Activated naive CD4-positive, alpha-beta T cell treated with Interleukin-2 at 50 U/mL for 16 hours (primary cell): ENCODE data around the gene PRDM5.

Experiments used
- DNase-seq: peaks from one replicate; pipeline ENCODE4 v3.0.0-alpha.2; 2020

The PRDM5 gene

DNA sequence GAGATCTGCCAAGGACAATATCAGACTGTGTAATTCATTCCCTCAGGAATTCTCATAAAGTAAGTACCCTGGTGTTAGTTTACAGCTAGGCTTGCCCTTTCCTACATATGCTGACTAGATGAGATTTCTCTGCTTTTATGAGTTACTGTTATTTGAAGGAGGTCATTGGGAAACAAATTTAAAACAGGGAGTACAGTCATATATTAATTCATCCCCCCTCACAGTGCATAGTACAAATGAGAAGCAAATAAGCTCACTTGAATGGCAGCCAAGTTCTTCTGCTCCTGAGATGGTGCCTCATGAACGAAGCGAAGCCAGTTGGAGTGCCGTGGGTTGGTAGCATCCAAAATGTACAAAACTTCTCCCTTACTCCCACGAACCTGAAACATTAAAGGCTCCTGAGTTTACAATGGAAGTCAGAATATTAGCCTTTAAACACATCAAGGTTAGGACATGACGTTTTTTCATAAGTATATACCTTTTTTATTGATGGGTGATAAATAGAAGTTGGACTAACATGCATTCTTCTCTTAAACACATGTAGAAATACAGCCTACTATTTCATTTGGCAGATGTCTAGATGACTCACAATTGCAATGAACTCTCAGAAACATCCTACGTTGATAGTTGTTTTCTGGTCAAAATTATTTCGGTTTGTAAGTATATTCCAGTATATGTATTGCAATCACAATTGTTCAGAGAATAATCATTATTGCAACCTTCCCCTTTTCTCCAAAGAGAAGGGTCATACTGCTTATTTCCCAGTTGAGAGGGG is 69.2 kb downstream of the PRDM5 start:
- DNase-seq, result no peak

DNA sequence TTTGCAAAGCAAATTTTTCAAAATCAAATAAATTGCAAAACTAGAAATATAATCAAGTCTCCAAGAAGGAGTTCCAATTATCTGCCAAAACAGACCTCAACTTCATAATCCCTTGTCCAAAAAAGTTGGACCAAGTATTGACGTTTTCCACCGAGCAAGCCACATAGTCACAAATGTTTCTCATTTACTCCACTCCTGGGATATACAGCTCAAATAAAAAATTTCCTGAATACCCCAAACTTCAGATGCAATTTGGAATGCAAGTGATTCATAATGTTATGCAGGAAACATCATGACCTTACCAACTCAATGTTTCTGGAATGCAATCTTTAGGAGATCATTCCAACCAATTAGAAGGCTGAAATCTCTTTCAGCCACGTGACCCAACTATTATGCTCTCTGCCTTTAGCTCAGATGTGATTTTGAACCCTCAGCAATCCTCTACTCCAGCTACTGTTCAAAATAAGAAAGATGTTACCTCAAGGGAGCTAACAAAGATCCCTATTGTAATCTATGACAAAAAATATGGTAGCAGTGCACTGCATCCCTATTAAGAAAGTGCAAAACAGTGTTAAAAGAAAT is 72.4 kb downstream of the PRDM5 start:
- no peak for DNase-seq

DNA sequence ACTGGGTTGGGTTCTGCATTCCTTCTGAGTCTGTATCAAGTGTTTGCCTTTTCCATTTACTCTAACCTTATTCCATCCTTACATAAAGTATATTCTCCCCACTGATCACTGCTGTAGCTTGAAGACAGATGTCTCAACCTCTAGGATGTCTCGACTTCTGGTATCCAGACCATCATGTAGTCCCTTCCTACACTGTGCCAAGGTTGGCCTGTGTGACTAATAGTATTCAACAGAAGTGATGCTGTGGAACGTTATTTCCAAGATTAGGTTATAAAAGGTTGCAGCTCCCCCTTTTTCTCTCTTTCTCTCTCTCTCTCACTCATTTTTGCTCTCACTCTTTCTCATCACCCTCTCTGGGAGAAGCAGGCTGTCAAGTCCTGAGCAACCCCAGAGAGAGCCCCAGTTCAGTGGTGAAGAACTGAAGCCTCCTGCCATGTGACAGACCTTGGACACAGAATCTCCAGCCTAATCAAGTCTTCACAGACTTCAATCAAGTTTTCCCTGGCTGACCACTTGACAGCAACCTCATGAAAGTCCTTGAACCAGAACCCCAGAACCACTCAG is 75.4 kb downstream of the PRDM5 start:
- no peak for DNase-seq

DNA sequence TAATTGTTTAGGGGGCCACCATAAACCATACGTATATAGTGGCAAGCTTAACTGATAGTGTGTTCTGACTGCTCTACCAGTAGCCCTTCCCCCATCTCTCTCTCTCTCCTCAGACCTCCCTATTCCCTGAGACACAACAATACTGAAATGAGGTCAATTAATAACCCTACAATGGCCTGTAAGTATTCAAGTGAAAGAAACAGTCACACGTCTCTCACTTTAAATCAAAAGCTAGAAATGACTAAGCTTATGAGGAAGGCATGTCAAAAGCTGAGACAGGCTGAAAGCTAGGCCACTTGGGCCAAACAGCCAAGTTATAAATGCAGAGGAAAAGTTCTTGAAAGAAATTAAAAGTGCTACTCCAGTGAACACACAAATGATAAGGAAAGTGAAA is 78.0 kb downstream of the PRDM5 start:
- DNase-seq, result no peak

DNA sequence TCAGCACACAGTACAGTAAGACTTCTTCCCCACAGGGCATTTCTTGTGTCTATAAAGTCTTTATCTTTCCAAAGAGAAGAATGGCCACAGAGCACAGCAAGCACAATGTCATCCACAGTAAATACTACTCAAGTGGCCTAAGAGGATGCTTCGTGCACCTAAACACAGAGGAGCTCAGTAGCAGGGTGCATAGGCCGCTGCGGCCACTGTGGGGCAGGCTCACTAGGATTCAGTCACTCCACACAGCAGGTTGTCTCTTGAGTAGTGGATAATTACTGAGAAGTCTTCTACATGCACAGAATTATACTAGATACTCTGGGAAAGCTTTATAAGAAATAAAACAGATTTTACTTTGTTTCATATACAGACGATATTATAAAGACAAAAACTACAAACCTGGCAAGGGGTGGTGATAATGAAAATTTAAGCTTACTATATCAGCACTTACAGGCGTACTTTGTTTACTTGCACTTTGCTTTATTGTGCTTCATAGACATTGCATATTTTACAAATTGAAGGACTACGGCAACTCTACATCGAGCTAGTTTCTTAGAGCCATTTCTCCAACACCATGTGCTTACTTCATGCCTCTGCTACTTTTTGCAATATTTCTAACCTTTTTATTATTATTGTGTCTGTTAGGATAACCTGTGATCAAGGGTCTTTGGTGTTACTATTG is 78.5 kb downstream of the PRDM5 start:
- DNase-seq, result no peak

DNA sequence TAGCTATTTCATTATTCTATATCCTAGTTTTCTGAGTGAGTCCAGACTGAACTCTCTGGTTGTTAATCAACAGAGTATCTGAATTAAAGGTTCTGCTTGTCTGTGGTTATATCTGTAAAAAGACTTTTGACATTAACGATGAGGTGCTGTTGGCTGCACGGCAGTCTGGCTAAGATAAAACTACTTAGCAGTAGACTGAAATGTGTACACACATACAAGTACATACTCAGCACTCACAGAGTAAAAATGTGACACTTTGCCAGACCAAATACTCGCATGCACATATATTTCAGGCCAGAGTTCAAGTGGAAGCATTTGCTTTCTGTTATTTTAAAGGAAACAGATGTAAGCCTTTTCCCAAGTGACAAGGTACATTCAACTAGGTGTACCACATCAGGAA is 80.5 kb downstream of the PRDM5 start:
- no peak for DNase-seq

DNA sequence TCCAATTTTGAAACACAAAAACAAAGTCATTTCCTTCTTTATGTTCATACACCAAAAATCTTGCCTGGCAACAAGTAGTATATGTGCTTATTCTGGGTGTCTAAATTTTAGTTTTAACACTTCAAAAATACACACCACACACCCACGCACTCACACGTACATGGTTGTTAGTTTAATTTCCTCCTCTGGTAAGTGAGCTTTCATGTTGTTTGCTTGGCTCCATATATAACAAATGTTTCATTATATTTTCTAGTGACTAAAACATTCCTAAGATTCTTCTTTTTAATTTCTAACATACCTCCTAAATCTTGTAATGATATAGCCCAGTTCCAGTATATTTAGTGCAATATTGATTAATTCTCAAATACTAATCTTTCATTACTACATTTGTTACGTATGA is 80.9 kb downstream of the PRDM5 start:
- no peak for DNase-seq

DNA sequence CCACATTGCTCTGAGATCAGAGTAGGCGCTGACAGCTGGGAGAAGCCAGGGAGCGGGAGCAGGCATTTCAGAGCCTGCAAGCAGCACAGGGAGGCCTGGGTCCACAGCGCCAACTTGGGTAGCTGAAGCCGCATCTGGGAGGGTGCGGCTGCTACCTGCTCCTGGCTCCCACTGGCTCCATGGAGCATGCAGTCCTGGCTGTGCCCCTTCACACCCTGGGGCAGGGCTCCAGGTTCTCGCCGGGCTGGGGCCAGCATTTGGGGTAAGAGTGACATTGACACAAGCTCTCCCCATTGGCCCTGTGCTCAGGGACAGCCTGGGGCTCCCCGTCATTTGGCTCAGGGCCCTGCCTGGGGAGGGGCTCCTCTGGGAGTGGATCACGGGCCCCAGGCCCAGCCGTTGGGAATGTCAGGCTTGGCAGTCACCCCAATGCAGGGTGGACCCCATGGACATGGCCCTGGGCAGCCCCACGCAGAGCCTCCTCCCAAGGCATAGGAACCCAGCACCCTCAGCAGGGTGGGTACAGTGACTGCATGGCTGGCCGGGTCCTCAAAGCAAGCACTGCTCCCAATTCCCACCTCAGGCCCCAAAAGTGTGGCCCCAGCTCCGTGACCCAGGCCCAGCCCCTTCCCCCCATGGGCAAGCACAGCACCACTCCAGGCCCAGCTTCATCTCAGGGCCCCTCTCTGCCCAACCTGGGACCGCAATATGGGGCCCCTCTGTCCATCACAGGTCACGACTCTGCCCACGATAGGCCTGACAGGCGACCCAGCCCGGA is 82.4 kb downstream of the PRDM5 start:
- DNase-seq, result no peak

DNA sequence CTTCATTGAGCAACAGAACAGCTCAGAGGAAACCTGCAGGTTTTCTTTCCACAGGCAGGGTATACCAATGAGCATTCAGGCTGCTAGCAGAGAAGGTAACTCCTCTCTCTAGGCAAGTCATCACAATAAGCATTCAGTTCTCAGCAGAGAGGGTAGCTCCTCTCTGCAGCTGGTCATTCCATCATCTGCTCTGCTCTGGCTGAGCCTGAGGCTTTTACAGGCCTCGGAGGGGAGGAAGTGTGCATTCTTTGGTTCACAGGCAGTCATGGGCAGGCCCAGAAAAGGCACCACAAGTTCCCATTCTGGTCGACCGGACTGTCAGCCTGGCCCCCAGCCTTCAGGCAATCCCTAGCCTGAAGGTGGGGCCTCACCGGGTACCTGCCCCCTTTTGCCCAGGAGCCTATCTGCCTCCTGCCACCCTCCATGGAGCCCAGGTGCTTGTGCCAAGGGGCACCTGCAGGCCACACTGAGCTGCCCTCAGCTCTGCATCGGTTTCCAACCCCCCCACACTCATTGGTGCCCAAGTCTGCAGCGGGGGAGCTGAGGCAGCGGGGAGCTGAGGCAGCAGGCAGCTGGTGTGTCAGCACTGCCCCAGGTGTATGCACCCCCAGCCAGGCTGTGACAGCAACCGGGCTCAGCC is 83.1 kb downstream of the PRDM5 start:
- DNase-seq, result no peak

DNA sequence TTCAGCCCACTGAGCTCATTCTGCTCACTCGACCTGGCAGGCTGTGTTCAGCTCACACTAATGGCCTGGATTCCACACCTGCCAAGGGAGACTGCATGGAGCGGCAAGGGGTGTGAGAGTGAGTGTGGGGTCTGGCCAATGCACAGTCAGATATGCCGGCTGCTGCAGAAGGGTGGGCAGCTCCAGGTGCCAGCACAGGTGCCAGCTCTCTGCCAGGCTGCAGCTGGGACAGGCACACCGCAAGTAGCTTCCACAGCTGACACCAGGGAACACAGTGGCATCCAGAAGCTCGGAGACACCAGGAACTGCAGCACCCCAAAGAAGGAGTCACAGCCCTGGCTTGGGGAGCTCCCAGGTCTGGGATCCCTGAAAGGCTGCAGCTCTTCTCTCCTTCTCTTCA is 83.7 kb downstream of the PRDM5 start:
- DNase-seq, result no peak

DNA sequence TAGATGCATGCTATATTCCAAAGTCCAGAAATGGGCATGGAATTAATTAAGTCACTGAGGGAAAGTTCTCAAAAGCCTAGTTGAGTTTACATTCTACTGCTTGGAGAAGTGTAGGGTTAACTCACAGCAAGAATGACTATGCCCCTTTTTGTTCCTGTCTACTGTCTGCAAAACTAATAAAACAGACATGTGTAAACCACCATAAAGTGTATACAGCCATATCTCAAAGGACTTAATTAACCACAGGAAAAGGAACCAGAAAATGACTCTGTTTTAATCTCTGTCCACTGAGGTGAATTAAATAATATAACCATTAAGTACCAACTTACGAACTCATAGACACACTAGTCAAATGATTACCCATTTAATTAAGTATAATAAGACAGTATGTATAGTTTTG is 84.9 kb downstream of the PRDM5 start:
- DNase-seq, result no peak

DNA sequence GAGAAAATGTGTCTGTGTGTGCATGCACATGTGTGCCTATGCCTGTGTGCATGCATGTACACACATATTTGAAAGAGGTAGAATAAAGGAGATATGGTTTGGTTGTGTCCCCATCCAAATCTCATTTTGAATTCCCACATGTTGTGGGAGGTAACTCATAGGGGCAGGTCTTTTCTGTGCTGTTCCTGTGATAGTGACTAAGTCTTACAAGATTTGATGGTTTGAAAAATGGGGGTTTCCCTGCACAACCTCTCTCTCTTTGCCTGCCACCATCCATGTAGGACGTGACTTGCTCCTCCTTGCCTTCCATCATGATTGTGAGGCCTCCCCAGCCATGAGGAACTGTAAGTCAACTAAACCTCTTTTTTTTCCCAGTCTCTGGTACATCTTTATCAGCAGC is 87.2 kb downstream of the PRDM5 start:
- DNase-seq, result no peak

DNA sequence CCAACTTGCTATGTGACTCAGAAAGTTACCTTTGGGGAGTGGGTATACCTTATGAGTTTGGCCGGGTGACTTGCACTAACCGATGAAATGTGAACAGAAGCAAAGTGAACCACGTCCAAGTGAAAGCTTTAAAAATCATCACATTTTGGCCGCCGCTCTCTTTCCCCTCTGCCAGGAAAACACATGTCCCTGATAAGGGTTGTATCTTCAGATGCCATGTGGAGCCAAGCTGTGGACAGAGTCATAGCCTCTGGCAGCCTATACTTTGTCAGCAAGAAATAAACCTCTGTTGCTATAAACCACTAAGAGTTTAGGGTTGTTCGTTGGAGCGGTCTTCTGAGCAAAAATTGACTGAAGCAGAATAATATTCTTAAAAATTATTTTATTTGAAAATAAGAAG is 92.3 kb downstream of the PRDM5 start:
- DNase-seq, result no peak

DNA sequence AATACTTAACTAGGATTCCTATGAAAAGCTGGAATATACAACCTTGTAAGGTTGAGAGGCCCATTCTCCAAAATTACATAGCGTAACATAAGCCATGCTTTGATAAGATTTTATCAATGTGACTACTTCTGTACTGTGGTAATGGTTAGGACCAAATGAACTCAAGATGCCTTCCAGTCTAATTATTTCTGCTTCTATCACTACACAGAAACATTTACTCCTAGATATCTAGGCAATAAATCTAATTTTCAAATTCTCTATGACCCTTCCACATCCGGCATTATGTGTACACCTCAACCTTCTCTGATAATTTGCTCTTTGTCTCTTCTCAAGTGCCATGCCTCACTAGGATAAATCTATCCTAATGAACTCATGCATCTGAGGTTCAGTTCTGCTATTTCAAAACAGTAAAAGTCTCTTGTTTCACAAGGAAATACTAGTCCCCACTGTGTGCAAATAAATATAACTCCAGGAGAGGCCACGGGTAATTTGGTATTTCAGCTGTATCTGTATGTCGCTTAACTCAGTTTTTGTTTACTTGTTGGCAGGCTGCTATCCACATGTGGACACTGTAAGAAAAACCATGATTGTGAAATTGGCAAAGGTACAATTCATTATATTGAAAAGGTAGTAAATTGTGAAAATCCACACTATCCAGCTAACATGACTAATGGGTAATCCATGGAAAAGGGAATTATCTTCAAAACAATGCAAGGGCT is 93.3 kb downstream of the PRDM5 start:
- no peak for DNase-seq

DNA sequence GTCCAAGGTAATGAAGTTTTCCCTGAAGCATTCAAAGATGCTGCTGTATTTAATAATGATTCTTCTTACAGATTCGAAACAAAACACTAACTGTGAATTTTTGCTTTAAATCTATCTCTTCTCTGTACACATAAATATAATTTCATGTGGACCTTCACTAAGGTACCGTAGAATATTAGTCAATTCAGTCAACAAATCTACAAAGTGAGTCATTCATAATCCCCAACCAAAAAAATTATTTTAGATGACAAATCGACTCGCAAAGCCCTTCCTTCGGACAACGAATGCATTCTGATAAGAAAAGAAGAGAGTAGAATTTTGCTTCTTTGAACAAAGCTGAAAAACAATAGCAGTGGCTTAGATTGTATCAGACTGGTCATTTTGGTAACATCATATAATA is 95.7 kb downstream of the PRDM5 start:
- no peak for DNase-seq

DNA sequence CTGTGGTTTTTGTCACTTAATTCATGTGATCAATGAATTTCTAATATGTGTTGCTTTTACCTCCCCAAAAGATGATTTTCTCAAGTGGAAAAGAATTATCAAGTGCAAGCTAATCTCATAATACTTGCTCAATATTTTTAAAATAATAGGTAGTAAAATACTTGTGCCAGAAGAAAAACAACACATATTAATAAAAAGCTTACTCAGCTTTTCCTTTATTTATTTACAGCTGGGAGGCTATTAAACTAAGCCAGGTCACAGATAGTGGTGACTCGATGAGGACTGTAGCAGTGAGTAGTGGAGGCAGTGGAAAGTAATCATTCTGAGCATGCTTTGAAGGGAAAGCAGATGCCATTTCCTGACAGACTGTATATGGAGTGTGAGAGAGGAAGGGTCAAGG is 96.1 kb downstream of the PRDM5 start:
- DNase-seq, result no peak

DNA sequence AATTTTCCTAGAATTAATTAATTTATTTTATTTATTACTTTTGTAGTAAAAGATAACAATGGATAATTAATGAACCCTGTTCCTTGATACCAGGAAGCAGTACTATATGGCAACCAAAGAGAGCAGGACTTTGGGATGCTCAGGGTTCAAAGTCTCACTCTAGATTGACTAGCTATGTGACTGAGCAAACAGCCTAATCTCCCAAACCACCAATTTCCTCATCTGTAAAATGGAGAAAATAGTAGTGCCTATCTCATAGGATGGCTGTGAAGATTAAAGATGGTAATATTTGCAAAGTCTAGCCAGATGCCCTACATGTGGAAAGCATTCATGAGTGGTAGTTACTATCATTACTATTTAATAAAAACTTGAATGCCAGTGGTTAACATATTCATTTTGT is 97.6 kb downstream of the PRDM5 start:
- DNase-seq, result no peak

DNA sequence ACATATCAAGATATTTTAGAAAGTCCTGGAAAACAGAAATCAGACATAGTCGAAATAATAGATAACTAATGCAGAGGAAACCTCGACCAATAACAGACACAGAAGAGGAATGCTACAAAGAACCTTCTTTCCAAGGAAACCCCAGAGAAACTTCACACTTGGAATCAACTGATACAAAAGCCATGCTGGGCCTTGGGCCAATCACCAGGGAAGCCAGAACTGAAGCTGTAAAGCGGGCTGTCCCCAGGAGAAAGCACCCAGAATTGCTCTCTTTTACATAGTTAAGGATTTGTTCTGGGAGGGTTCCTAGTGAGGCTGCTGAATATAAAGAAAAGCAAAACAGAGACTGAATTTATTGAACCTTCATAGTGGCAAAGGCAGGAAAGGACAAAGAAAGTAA is 100.5 kb downstream of the PRDM5 start:
- DNase-seq, result no peak

DNA sequence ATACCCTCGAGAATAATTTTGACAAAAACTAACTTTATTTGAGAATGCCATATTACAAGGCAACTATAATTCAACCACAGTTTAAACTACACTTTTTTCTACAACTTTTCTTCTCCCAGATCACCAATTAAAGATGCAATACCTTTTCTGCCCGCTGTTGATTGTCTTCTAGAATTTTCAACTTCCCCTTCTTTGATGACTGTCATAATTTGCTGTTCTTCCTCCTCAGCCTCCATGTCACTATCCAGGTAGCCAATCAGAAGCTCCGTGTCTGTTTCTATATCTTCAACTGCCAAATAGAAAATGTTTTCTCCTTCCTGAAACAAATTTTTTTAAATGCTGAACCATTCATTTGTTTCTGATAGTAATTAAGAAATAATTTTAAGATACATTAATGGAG is 101.5 kb downstream of the PRDM5 start:
- no peak for DNase-seq

DNA sequence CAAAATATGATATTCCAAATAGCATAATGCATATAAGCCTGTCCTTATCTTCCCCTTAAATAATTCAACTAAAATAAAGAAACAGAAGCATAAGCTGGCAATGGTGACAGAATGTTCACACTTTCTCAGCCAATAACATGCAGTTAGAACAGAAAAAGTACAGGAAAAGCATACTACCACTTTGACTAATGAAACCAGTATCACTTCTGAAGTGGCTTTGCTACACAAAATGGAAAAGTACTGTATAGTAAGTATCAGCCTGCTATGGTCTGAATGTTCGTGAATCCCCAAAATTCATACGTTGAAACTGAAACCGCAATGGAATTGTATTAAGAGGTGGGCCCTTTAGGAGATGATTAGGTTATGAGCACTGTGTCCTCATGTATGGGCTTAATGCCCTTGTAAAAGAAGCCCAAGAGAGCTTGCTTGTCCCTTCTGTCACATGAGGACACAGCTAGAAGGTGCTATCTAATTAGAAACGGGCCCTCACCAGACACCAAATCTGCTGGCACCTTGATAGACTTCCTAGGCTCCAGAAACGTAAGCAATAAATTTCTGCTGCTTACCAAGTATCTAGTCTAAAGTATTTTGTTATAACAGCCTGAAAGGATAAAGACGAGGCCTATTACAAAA is 102.6 kb downstream of the PRDM5 start:
- DNase-seq, result no peak

DNA sequence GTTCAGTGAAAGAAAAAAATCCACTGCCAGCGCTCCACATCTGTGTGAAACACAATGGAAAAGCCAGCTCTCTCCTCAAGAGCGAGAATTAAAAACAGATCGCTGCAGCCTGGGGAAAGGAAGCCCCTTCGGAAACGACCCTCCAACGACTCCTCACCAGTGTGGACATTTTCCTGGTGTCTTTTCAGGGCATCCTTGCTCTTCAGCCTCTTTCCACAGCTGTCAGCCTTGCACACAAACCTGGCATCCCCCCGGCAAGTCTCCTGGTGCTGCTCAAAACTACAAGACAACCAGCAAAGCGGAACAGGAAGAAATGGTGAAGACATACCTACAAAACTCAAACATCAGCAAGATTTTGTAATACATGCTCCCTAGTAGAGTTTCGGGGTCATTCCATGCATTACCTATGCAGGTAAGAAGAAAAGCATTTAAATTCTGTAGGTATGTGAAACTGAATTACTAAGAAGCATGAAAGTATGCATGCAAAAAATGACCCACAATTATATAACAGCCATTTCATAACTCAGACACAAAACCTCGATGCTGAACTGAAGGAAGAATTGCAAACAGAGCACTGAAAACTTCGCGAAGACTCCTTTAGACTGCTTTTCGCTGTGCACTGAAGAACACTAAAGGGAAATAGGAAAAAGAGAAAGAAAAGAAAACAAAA is 106.1 kb downstream of the PRDM5 start:
- DNase-seq, result no peak
